Gastrocnemius medialis (tissue), 4 donors: Measurements from ENCODE around the gene CCDC85C. TPM values are rescaled to one million over a fixed set of nuclear protein-coding genes. Genes with fewer than 3 reads are reported as not detected.
A peak's percentile ranks its signal among the peaks of the same experiment; 100 is the strongest.

Experiments used
- ATAC-seq, 2 donors: fragments of 150-250 bp; one replicate each; pipeline ENCODE4 v1.9.1; 2016
- DNase-seq, 2 donors: peaks; one replicate each; pipeline ENCODE4 v3.0.0-alpha.2; 2019
- H3K27ac ChIP-seq, 4 donors: fragments of 200-600 bp; sonication (generic); 1 replicate in 1 of 4; 2 replicates in 3 of 4; pipeline ENCODE4 v1.5.1; 2016 to 2018; ENCODE audit warnings: mild to moderate bottlenecking in 2 of 4, moderate library complexity in 1 of 4
- H3K27me3 ChIP-seq, 3 donors: fragments of 200-600 bp; sonication (generic) in 2 of 3; 1 replicate in 1 of 3; 2 replicates in 2 of 3; pipeline versions ENCODE4 v1.5.1 to v1.6.0; 2016 to 2019; ENCODE audit warnings: mild to moderate bottlenecking in 1 of 3, moderate library complexity in 1 of 3
- H3K36me3 ChIP-seq, 2 donors: fragments of 200-600 bp; sonication (generic) in 1 of 2; one replicate each; pipeline ENCODE4 v1.5.1; 2017 to 2018
- H3K4me1 ChIP-seq, 2 donors: fragments of 200-600 bp; sonication (generic) in 1 of 2; one replicate each; pipeline ENCODE4 v1.5.1; 2016 to 2017; ENCODE audit warnings: mild to moderate bottlenecking in 2 of 2
- H3K4me3 ChIP-seq, 4 donors: fragments of 200-600 bp; sonication (generic) in 3 of 4; 1 replicate in 1 of 4; 2 replicates in 3 of 4; pipeline ENCODE4 v1.5.1; 2016 to 2019; ENCODE audit warnings: mild to moderate bottlenecking in 2 of 4
- H3K9me3 ChIP-seq, 3 donors: fragments of 200-600 bp; sonication (generic) in 2 of 3; 1 replicate in 1 of 3; 2 replicates in 2 of 3; pipeline ENCODE4 v1.5.1; 2016 to 2019
- POLR2A ChIP-seq, 2 donors: fragments of 450-650 bp; IDR thresholded peaks; one replicate each; pipeline ENCODE4 v1.6.1; 2017; ENCODE audit warnings: antibody characterized with exemption in 2 of 2, mild to moderate bottlenecking in 2 of 2, moderate library complexity in 2 of 2
- in situ Hi-C, 4 donors: fragments of 200-750 bp; cut with MboI; loops; one replicate each; pipeline versions ENCODE4 v1.15.0 to v1.8.0; 2017; ENCODE audit warnings: low sequenced_read_pairs in 4 of 4
- intact Hi-C: fragments of 100-400 bp; cut with DNase I; formaldehyde crosslinking; loops from one replicate; pipeline ENCODE4 v1.15.1; 2023; ENCODE audit warnings: low total_unique reads
- total RNA-seq, 4 donors: library from RNA; depleted of rRNA; stranded (reverse); fragments of >200 nt; gene quantifications; one replicate each; pipeline versions ENCODE4 v1.1.0 to v1.2.3, GENCODE V29; 2016
- TF ChIP-seq, protein P1 (sequence below), 5 experiments: fragments of 450-650 bp in 3 of 5; fragments of 200-600 bp in 2 of 5; sonication (generic) in 2 of 5; IDR thresholded peaks in 4 of 5; conservative IDR thresholded peaks in 1 of 5; 1 replicate in 4 of 5; 2 replicates in 1 of 5; pipeline ENCODE4 v1.5.1; 2016 to 2019; ENCODE audit warnings: antibody characterized with exemption in 5 of 5, mild to moderate bottlenecking in 3 of 5, moderate library complexity in 3 of 5

Gene CCDC85C
- total RNA-seq, 4 donors from 2014 or later: 7.9 to 32.8 (median 15.4) TPM

GRCh38 chr14:99452968-99453367, 151.0 kb downstream of the CCDC85C start:
- intact Hi-C loops: no loop called here
- no peak for DNase-seq
- peaks cover 0 to 26% of the 10 kb centered on the region in 2 donors for H3K36me3 ChIP-seq
- H3K27me3 ChIP-seq: no peaks in the 10 kb centered on the region
- peak in 1 of 2 donors; percentile 75 for ATAC-seq
- in situ Hi-C loops: no loop called here
- no peak overlapping the region for H3K4me3 ChIP-seq
- no peaks in the 10 kb centered on the region for H3K9me3 ChIP-seq
- H3K4me1 ChIP-seq: peaks cover 0 to 9% of the 10 kb centered on the region in 2 donors
- TF ChIP-seq, protein P1, sequence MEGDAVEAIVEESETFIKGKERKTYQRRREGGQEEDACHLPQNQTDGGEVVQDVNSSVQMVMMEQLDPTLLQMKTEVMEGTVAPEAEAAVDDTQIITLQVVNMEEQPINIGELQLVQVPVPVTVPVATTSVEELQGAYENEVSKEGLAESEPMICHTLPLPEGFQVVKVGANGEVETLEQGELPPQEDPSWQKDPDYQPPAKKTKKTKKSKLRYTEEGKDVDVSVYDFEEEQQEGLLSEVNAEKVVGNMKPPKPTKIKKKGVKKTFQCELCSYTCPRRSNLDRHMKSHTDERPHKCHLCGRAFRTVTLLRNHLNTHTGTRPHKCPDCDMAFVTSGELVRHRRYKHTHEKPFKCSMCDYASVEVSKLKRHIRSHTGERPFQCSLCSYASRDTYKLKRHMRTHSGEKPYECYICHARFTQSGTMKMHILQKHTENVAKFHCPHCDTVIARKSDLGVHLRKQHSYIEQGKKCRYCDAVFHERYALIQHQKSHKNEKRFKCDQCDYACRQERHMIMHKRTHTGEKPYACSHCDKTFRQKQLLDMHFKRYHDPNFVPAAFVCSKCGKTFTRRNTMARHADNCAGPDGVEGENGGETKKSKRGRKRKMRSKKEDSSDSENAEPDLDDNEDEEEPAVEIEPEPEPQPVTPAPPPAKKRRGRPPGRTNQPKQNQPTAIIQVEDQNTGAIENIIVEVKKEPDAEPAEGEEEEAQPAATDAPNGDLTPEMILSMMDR (IDR thresholded peaks at IDR 0.05 in 4 of 5, conservative IDR thresholded peaks at IDR 0.05 in 1 of 5): no peak
- TF ChIP-seq POLR2A (IDR thresholded peaks at IDR 0.05): no peak
- no peak overlapping the region for H3K27ac ChIP-seq

DNA sequence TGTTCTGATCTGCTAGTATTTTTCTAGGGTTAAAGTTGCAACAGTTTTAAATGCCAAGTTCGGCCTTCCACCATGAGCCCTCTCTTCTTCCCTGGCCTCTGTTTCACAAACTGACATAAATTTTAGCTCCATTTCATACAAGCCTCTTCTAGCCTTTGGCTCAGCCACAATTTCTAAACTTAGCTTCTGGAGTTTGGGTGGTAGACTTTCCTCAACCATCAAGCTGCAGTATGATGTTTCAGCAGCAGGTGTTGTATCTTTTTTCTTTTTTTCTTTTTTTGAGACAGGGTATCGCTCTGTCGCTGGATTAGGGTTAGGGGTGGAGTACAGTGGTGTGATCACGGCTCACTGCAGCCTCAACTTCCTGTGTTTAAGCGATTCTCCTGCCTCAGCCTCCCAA, 152.8 kb downstream of the CCDC85C start:
- no peak overlapping the region for H3K4me3 ChIP-seq
- ATAC-seq (peak in 1 of 2 donors; percentile 40), DNase-seq (no peak)
- H3K27ac ChIP-seq: peak overlapping the region in 1 of 4 donors; percentile 16
- H3K9me3 ChIP-seq: no peaks in the 10 kb centered on the region
- TF ChIP-seq POLR2A (IDR thresholded peaks at IDR 0.05): no peak
- TF ChIP-seq, protein P1 (IDR thresholded peaks at IDR 0.05 in 4 of 5, conservative IDR thresholded peaks at IDR 0.05 in 1 of 5): no peak
- no peaks in the 10 kb centered on the region for H3K27me3 ChIP-seq
- intact Hi-C loops (no loop called here), in situ Hi-C loops (no loop called here)
- H3K36me3 ChIP-seq: peaks cover 0 to 24% of the 10 kb centered on the region in 2 donors
- H3K4me1 ChIP-seq: peaks cover 0 to 9% of the 10 kb centered on the region in 2 donors

DNA sequence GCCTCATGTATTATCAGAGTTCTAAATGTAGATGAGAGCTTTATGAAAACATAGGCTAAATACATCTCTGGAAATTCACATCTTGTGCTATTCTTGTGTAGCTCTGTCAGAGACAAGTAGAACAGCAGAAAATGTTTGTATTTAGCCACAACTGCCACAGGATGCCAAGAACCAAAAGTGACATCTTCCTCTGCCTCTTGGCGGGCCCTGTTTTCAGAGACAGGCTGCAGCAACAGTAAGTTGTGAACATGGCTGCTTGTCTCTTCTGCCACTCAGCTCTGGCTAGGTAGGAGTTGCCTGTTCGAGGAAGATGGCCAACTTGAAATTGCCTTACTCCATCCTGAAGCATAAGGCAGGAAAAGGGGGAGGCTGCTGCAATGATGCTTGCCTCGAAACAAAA, 153.7 kb downstream of the CCDC85C start:
- H3K9me3 ChIP-seq: no peaks in the 10 kb centered on the region
- no peak for DNase-seq
- peak overlapping the region in 1 of 4 donors; percentile 1 for H3K27ac ChIP-seq
- peaks cover 0 to 9% of the 10 kb centered on the region in 2 donors for H3K4me1 ChIP-seq
- H3K36me3 ChIP-seq: peaks cover 0 to 21% of the 10 kb centered on the region in 2 donors
- intact Hi-C loops: no loop called here
- TF ChIP-seq POLR2A (IDR thresholded peaks at IDR 0.05): no peak
- TF ChIP-seq, protein P1 (IDR thresholded peaks at IDR 0.05 in 4 of 5, conservative IDR thresholded peaks at IDR 0.05 in 1 of 5): no peak
- in situ Hi-C loops: no loop called here
- ATAC-seq: no peak
- no peak overlapping the region for H3K4me3 ChIP-seq
- H3K27me3 ChIP-seq: no peaks in the 10 kb centered on the region

Other genes with a start within 250 kb of the CCDC85C start
- 100 to 1,000 TPM; 116 to 170 (median 117) TPM for gene SETD3, start 123.3 kb downstream of the CCDC85C start, total RNA-seq
- gene CCNK, start 122.8 kb downstream of the CCDC85C start, total RNA-seq: 10 to 100 TPM; 15.0 to 35.3 (median 19.1) TPM
- gene HHIPL1, start 40.9 kb upstream of the CCDC85C start, total RNA-seq: under 1 TPM; 0.07 to 0.82 (median 0.14) TPM
- gene CYP46A1, start 80.1 kb upstream of the CCDC85C start, total RNA-seq: 1 to 10 TPM in 1 of 4 donors, under 1 TPM in 3; 0.18 to 2.2 (median 0.45) TPM
- gene EML1, start 189.2 kb upstream of the CCDC85C start, total RNA-seq: 10 to 100 TPM; 12.5 to 19.1 (median 16.6) TPM